ENCODE data around the gene NPAS4.

NPAS4 gene

GRCh38 chr11:66465373-66466224, 44.8 kb downstream of the NPAS4 start:
- no peaks in the 10 kb centered on the region for H3K36me3 ChIP-seq (ENCODE audit: control insufficient read depth, insufficient read depth, low read length)
- peak overlapping the region; percentile 55 for H3K9ac ChIP-seq (ENCODE audit: low read length)
- peak overlapping the region; percentile 27 for H3K4me3 ChIP-seq (ENCODE audit: low read length)

GRCh38 chr11:66466225-66467033, 45.6 kb downstream of the NPAS4 start, which contains the start of gene PELI3:
TSS of gene PELI3 (plus strand) at chr11:66466905. CDS start at chr11:66468129, 1,224 bp downstream.
- Histone ChIP-seq H3K27me3 (ENCODE audit: control insufficient read depth, insufficient read depth, low read length) (no peaks in the 10 kb centered on the region), H3K9me3 (ENCODE audit: control insufficient read depth, low read length) (no peaks in the 10 kb centered on the region), H3K36me3 (ENCODE audit: control insufficient read depth, insufficient read depth, low read length) (no peaks in the 10 kb centered on the region), H3K4me3 (ENCODE audit: low read length) (peak within 1 kb of the TSS; percentile 32), H3K9ac (ENCODE audit: low read length) (peak within 1 kb of the TSS; percentile 60), H3K4me1 (ENCODE audit: control insufficient read depth, insufficient read depth, low read length) (peaks cover 15% of the 10 kb centered on the region)

More at GRCh38 chr11:66465373-66466224, 44.8 kb downstream of the NPAS4 start:
- Histone ChIP-seq H3K27me3 (ENCODE audit: control insufficient read depth, insufficient read depth, low read length) (no peaks in the 10 kb centered on the region), H3K9me3 (ENCODE audit: control insufficient read depth, low read length) (no peaks in the 10 kb centered on the region), H3K4me1 (ENCODE audit: control insufficient read depth, insufficient read depth, low read length) (peaks cover 15% of the 10 kb centered on the region)

- Histone ChIP-seq H3K9me3 (ENCODE audit: control insufficient read depth, low read length) (no peaks in the 10 kb centered on the region), H3K36me3 (ENCODE audit: control insufficient read depth, insufficient read depth, low read length) (no peaks in the 10 kb centered on the region), H3K4me3 (ENCODE audit: low read length) (peak overlapping the region; percentile 32), H3K4me1 (ENCODE audit: control insufficient read depth, insufficient read depth, low read length) (peaks cover 15% of the 10 kb centered on the region), H3K9ac (ENCODE audit: low read length) (peak overlapping the region; percentile 60), H3K27me3 (ENCODE audit: control insufficient read depth, insufficient read depth, low read length) (no peaks in the 10 kb centered on the region)
These were observed 46.3 kb downstream of the NPAS4 start for GRCh38 chr11:66467034-66467659.

GRCh38 chr11:66467756-66468155, 46.9 kb downstream of the NPAS4 start:
- no peak overlapping the region for H3K4me3 ChIP-seq (ENCODE audit: low read length)
- no peaks in the 10 kb centered on the region for H3K27me3 ChIP-seq (ENCODE audit: control insufficient read depth, insufficient read depth, low read length)
- H3K36me3 ChIP-seq (ENCODE audit: control insufficient read depth, insufficient read depth, low read length), result no peaks in the 10 kb centered on the region
- H3K4me1 ChIP-seq (ENCODE audit: control insufficient read depth, insufficient read depth, low read length), result peaks cover 15% of the 10 kb centered on the region
- no peaks in the 10 kb centered on the region for H3K9me3 ChIP-seq (ENCODE audit: control insufficient read depth, low read length)
- H3K9ac ChIP-seq (ENCODE audit: low read length), result peak overlapping the region; percentile 60

- no peaks in the 10 kb centered on the region for H3K9me3 ChIP-seq (ENCODE audit: control insufficient read depth, low read length)
- no peaks in the 10 kb centered on the region for H3K36me3 ChIP-seq (ENCODE audit: control insufficient read depth, insufficient read depth, low read length)
- no peak overlapping the region for H3K4me3 ChIP-seq (ENCODE audit: low read length)
- H3K27me3 ChIP-seq (ENCODE audit: control insufficient read depth, insufficient read depth, low read length), result no peaks in the 10 kb centered on the region
- H3K4me1 ChIP-seq (ENCODE audit: control insufficient read depth, insufficient read depth, low read length), result peaks cover 15% of the 10 kb centered on the region
- H3K9ac ChIP-seq (ENCODE audit: low read length), result no peak overlapping the region
These were observed 47.9 kb downstream of the NPAS4 start for GRCh38 chr11:66468691-66469090.

- H3K4me3 ChIP-seq (ENCODE audit: low read length), result no peak overlapping the region
- no peaks in the 10 kb centered on the region for H3K9me3 ChIP-seq (ENCODE audit: control insufficient read depth, low read length)
- peaks cover 15% of the 10 kb centered on the region for H3K4me1 ChIP-seq (ENCODE audit: control insufficient read depth, insufficient read depth, low read length)
- H3K9ac ChIP-seq (ENCODE audit: low read length), result no peak overlapping the region
- H3K27me3 ChIP-seq (ENCODE audit: control insufficient read depth, insufficient read depth, low read length), result no peaks in the 10 kb centered on the region
- no peaks in the 10 kb centered on the region for H3K36me3 ChIP-seq (ENCODE audit: control insufficient read depth, insufficient read depth, low read length)
These were observed 48.6 kb downstream of the NPAS4 start for GRCh38 chr11:66469441-66469840.

- Histone ChIP-seq H3K9me3 (ENCODE audit: control insufficient read depth, low read length) (no peaks in the 10 kb centered on the region), H3K27me3 (ENCODE audit: control insufficient read depth, insufficient read depth, low read length) (no peaks in the 10 kb centered on the region), H3K4me1 (ENCODE audit: control insufficient read depth, insufficient read depth, low read length) (peaks cover 15% of the 10 kb centered on the region), H3K9ac (ENCODE audit: low read length) (no peak overlapping the region), H3K4me3 (ENCODE audit: low read length) (no peak overlapping the region), H3K36me3 (ENCODE audit: control insufficient read depth, insufficient read depth, low read length) (no peaks in the 10 kb centered on the region)
These were observed 49.2 kb downstream of the NPAS4 start for GRCh38 chr11:66470015-66470414.

GRCh38 chr11:66471142-66471541, 50.3 kb downstream of the NPAS4 start:
- Histone ChIP-seq H3K4me3 (ENCODE audit: low read length) (no peak overlapping the region), H3K36me3 (ENCODE audit: control insufficient read depth, insufficient read depth, low read length) (no peaks in the 10 kb centered on the region), H3K9ac (ENCODE audit: low read length) (no peak overlapping the region), H3K27me3 (ENCODE audit: control insufficient read depth, insufficient read depth, low read length) (no peaks in the 10 kb centered on the region), H3K4me1 (ENCODE audit: control insufficient read depth, insufficient read depth, low read length) (peaks cover 11% of the 10 kb centered on the region), H3K9me3 (ENCODE audit: control insufficient read depth, low read length) (no peaks in the 10 kb centered on the region)

GRCh38 chr11:66472054-66472453, 51.2 kb downstream of the NPAS4 start:
- Histone ChIP-seq H3K9me3 (ENCODE audit: control insufficient read depth, low read length) (no peaks in the 10 kb centered on the region), H3K36me3 (ENCODE audit: control insufficient read depth, insufficient read depth, low read length) (no peaks in the 10 kb centered on the region), H3K4me3 (ENCODE audit: low read length) (no peak overlapping the region), H3K9ac (ENCODE audit: low read length) (no peak overlapping the region), H3K4me1 (ENCODE audit: control insufficient read depth, insufficient read depth, low read length) (peaks cover 11% of the 10 kb centered on the region), H3K27me3 (ENCODE audit: control insufficient read depth, insufficient read depth, low read length) (no peaks in the 10 kb centered on the region)

GRCh38 chr11:66473167-66473566, 52.3 kb downstream of the NPAS4 start:
- no peak overlapping the region for H3K9ac ChIP-seq (ENCODE audit: low read length)
- peaks cover under 1% of the 10 kb centered on the region for H3K4me1 ChIP-seq (ENCODE audit: control insufficient read depth, insufficient read depth, low read length)
- no peaks in the 10 kb centered on the region for H3K36me3 ChIP-seq (ENCODE audit: control insufficient read depth, insufficient read depth, low read length)
- no peaks in the 10 kb centered on the region for H3K27me3 ChIP-seq (ENCODE audit: control insufficient read depth, insufficient read depth, low read length)
- no peaks in the 10 kb centered on the region for H3K9me3 ChIP-seq (ENCODE audit: control insufficient read depth, low read length)
- no peak overlapping the region for H3K4me3 ChIP-seq (ENCODE audit: low read length)

- Histone ChIP-seq H3K9me3 (ENCODE audit: control insufficient read depth, low read length) (no peaks in the 10 kb centered on the region), H3K4me3 (ENCODE audit: low read length) (no peak overlapping the region), H3K4me1 (ENCODE audit: control insufficient read depth, insufficient read depth, low read length) (no peaks in the 10 kb centered on the region), H3K27me3 (ENCODE audit: control insufficient read depth, insufficient read depth, low read length) (no peaks in the 10 kb centered on the region), H3K9ac (ENCODE audit: low read length) (no peak overlapping the region), H3K36me3 (ENCODE audit: control insufficient read depth, insufficient read depth, low read length) (no peaks in the 10 kb centered on the region)
These were observed 53.0 kb downstream of the NPAS4 start for GRCh38 chr11:66473608-66474515.

Data from mucosa of stomach (tissue), 1 donor.